H1 (cell line): ENCODE results near the gene CAMKMT. TPM values are rescaled to one million over a fixed set of nuclear protein-coding genes. Genes with fewer than 3 reads are reported as not detected.

ENCODE experiments used
- CTCF ChIA-PET: fragments of 300-600 bp; sonication (Branson Sonifier 250); formaldehyde crosslinking; loops from one replicate; lab custom pipeline; 2021; ENCODE audit not compliant: partially characterized antibody; lab: Charles Lee
- POLR2A ChIA-PET: fragments of 300-600 bp; sonication (Branson Sonifier 250); formaldehyde crosslinking; loops from one replicate; lab custom pipeline; 2021; ENCODE audit warnings: inconsistent platforms; ENCODE audit not compliant: partially characterized antibody; lab: Charles Lee
- DNase-seq, 2 experiments: peaks; one replicate each; pipeline versions ENCODE4 v3.0.0 to v3.0.0-alpha.2; 2010 to 2022; ENCODE audit warnings: low spot score in 2 of 2, low read depth in 1 of 2, mixed read lengths in 1 of 2
- FAIRE-seq: peaks from 2 replicates; lab custom pipeline; 2011; peaks lifted over from hg19 to GRCh38; lab: Jason Lieb, UNC
- H2AFZ ChIP-seq: 2 replicates; pipeline ENCODE4 v1.8.1; 2012; ENCODE audit warnings: low read length, inconsistent platforms
- H2AK5ac ChIP-seq: 2 replicates; pipeline ENCODE4 v1.6.1; 2013; ENCODE audit warnings: low read depth, low read length
- H2BK120ac ChIP-seq: replicated peaks from 2 replicates; pipeline ENCODE3; 2013; ENCODE audit warnings: low read depth, low read length, inconsistent platforms
- H2BK12ac ChIP-seq: 2 replicates; pipeline ENCODE4 v1.6.1; 2013; ENCODE audit warnings: low read depth, low read length
- H2BK15ac ChIP-seq: 2 replicates; pipeline ENCODE4 v1.6.1; 2013; ENCODE audit warnings: low read length
- H2BK20ac ChIP-seq: 2 replicates; pipeline ENCODE4 v1.6.1; 2013; ENCODE audit warnings: low read length
- H2BK5ac ChIP-seq: 2 replicates; pipeline ENCODE4 v1.6.1; 2013; ENCODE audit warnings: low read depth, low read length
- H3K14ac ChIP-seq: 2 replicates; pipeline ENCODE4 v1.6.1; 2013; ENCODE audit warnings: inconsistent platforms; ENCODE audit not compliant: insufficient read length
- H3K18ac ChIP-seq: 2 replicates; pipeline ENCODE4 v1.6.1; 2013; ENCODE audit warnings: low read length; ENCODE audit errors: extremely low read depth
- H3K23ac ChIP-seq: 2 replicates; pipeline ENCODE4 v1.6.1; 2013; ENCODE audit warnings: inconsistent platforms; ENCODE audit not compliant: insufficient read length
- H3K23me2 ChIP-seq: 2 replicates; pipeline ENCODE4 v1.6.1; 2013; ENCODE audit warnings: low read depth, low read length
- H3K27ac ChIP-seq: 2 replicates; pipeline ENCODE4 v1.6.1; 2011; ENCODE audit warnings: low read depth, low read length, inconsistent platforms
- H3K27me3 ChIP-seq, 4 experiments: replicated peaks in 1 of 4; 1 replicate in 1 of 4; 2 replicates in 3 of 4; pipeline versions ENCODE4 v1.6.1 to v1.8.1; 2011 to 2013; ENCODE audit warnings: low read length in 3 of 4, mild to moderate bottlenecking in 3 of 4, inconsistent platforms in 2 of 4, mixed read lengths in 2 of 4, moderate library complexity in 1 of 4; ENCODE audit not compliant: control insufficient read depth in 3 of 4, insufficient read depth in 3 of 4; ENCODE audit errors: extremely low read depth in 1 of 4
- H3K36me3 ChIP-seq, 4 experiments: 2 replicates each; pipeline versions ENCODE4 v1.6.1 to v1.8.1; 2011 to 2013; ENCODE audit warnings: mild to moderate bottlenecking in 4 of 4, low read length in 3 of 4, moderate library complexity in 2 of 4, control low read depth in 1 of 4, inconsistent platforms in 1 of 4; ENCODE audit not compliant: insufficient read depth in 4 of 4, control insufficient read depth in 2 of 4
- H3K4ac ChIP-seq: replicated peaks from 2 replicates; pipeline ENCODE3; 2013; ENCODE audit warnings: low read length, low read depth, mixed read lengths, inconsistent platforms; ENCODE audit not compliant: insufficient read length
- H3K4me1 ChIP-seq, 4 experiments: replicated peaks in 1 of 4; 1 replicate in 1 of 4; 2 replicates in 3 of 4; pipeline versions ENCODE4 v1.6.1 to v1.8.1; 2011 to 2013; ENCODE audit warnings: low read length in 3 of 4, inconsistent platforms in 2 of 4, mixed read lengths in 1 of 4; ENCODE audit not compliant: insufficient read depth in 4 of 4, control insufficient read depth in 3 of 4
- H3K4me2 ChIP-seq, 2 experiments: 2 replicates each; pipeline versions ENCODE4 v1.6.1 to v1.8.1; 2011 to 2013; ENCODE audit warnings: low read depth in 2 of 2, low read length in 2 of 2, control low read depth in 1 of 2, inconsistent platforms in 1 of 2, mild to moderate bottlenecking in 1 of 2; ENCODE audit not compliant: insufficient read depth in 1 of 2
- H3K4me3 ChIP-seq, 4 experiments: fragments of 200-600, 300-600 bp in 1 of 4; sonication (generic), shearing (Covaris generic), sonication (Bioruptor Twin) in 1 of 4; 2 replicates each; pipeline versions ENCODE4 v1.5.1 to v1.8.1; 2011 to 2016; ENCODE audit warnings: low read length in 4 of 4, low read depth in 3 of 4, control low read depth in 2 of 4, inconsistent platforms in 2 of 4, mild to moderate bottlenecking in 2 of 4, mixed read lengths in 1 of 4, moderate library complexity in 1 of 4; ENCODE audit not compliant: insufficient read depth in 2 of 4; ENCODE audit errors: extremely low read depth in 1 of 4
- H3K56ac ChIP-seq: replicated peaks from 2 replicates; pipeline ENCODE3; 2013; ENCODE audit warnings: low read depth, mild to moderate bottlenecking, mixed read lengths, low read length, inconsistent platforms; ENCODE audit not compliant: insufficient read length
- H3K79me1 ChIP-seq: 2 replicates; pipeline ENCODE4 v1.6.1; 2013; ENCODE audit warnings: low read depth, low read length, control low read depth
- H3K79me2 ChIP-seq, 2 experiments: 2 replicates each; pipeline versions ENCODE4 v1.6.1 to v1.8.1; 2012 to 2013; ENCODE audit warnings: low read length in 2 of 2, mild to moderate bottlenecking in 2 of 2, inconsistent platforms in 1 of 2; ENCODE audit not compliant: insufficient read depth in 2 of 2, control insufficient read depth in 1 of 2
- H3K9ac ChIP-seq, 4 experiments: replicated peaks in 1 of 4; 1 replicate in 1 of 4; 2 replicates in 3 of 4; pipeline versions ENCODE4 v1.6.1 to v1.8.1; 2011 to 2013; ENCODE audit warnings: low read depth in 3 of 4, low read length in 3 of 4, control low read depth in 2 of 4, mild to moderate bottlenecking in 2 of 4, moderate library complexity in 2 of 4, inconsistent platforms in 1 of 4; ENCODE audit errors: extremely low read depth in 1 of 4
- H3K9me3 ChIP-seq, 2 experiments: 2 replicates each; pipeline versions ENCODE4 v1.6.1 to v1.8.1; 2012 to 2013; ENCODE audit warnings: mild to moderate bottlenecking in 2 of 2, moderate library complexity in 2 of 2, control low read depth in 1 of 2, inconsistent platforms in 1 of 2, low read depth in 1 of 2, low read length in 1 of 2, mixed read lengths in 1 of 2; ENCODE audit not compliant: insufficient read depth in 2 of 2
- H4K20me1 ChIP-seq, 2 experiments: replicated peaks in 1 of 2; 2 replicates each; pipeline versions ENCODE3 to v1.8.1; 2011 to 2013; ENCODE audit warnings: inconsistent platforms in 2 of 2, low read length in 2 of 2, mild to moderate bottlenecking in 1 of 2; ENCODE audit not compliant: insufficient read depth in 2 of 2, control insufficient read depth in 1 of 2
- H4K5ac ChIP-seq: 2 replicates; pipeline ENCODE4 v1.6.1; 2013; ENCODE audit warnings: low read length, low read depth, mixed read lengths, inconsistent platforms; ENCODE audit not compliant: insufficient read length
- H4K8ac ChIP-seq: 2 replicates; pipeline ENCODE4 v1.8.0; 2013; ENCODE audit warnings: mild to moderate bottlenecking, moderate library complexity, low read length, inconsistent platforms; ENCODE audit not compliant: insufficient read depth; ENCODE audit errors: extremely low read depth
- H4K91ac ChIP-seq: replicated peaks from 2 replicates; pipeline ENCODE3; 2013; ENCODE audit warnings: low read length, mixed read lengths, inconsistent platforms; ENCODE audit not compliant: insufficient read length
- ATF3 ChIP-seq: IDR thresholded peaks from 2 replicates; pipeline ENCODE4 v1.6.1; 2011; ENCODE audit warnings: low read depth, mild to moderate bottlenecking, low read length; ENCODE audit not compliant: insufficient read depth
- CEBPB ChIP-seq: IDR thresholded peaks from 2 replicates; pipeline ENCODE4 v1.6.1; 2012; ENCODE audit warnings: low read depth, low read length
- CHD2 ChIP-seq: IDR thresholded peaks from 2 replicates; pipeline ENCODE4 v1.6.1; 2012; ENCODE audit warnings: low read length, improper control_type of control experiment
- CREB1 ChIP-seq: IDR thresholded peaks from 2 replicates; pipeline ENCODE4 v1.6.1; 2012; ENCODE audit warnings: inconsistent platforms
- MAFK ChIP-seq: IDR thresholded peaks from 2 replicates; pipeline ENCODE4 v1.6.1; 2012; ENCODE audit warnings: low read depth, mild to moderate bottlenecking, improper control_type of control experiment, low read length
- RBBP5 ChIP-seq: IDR thresholded peaks from 2 replicates; pipeline ENCODE4 v1.7.1; 2012; ENCODE audit warnings: low read depth, mild to moderate bottlenecking, inconsistent platforms, low read length, moderate library complexity, borderline replicate concordance
- RFX5 ChIP-seq: IDR thresholded peaks from 2 replicates; pipeline ENCODE4 v1.6.1; 2011; ENCODE audit warnings: low read depth, low read length, improper control_type of control experiment, borderline replicate concordance
- WGBS, 2 experiments: shearing (Covaris generic) in 1 of 2; methylation state at CpG; one replicate each; pipeline versions ENCODE4 v1.1.6 to v1.1.7; 2013 to 2015; ENCODE audit warnings: low lambda C conversion rate in 2 of 2, mixed read lengths in 2 of 2, inconsistent platforms in 1 of 2, low coverage in 1 of 2, missing lambda C conversion rate in 1 of 2; ENCODE audit not compliant: insufficient replicate concordance in 2 of 2, insufficient coverage in 1 of 2, insufficient read length in 1 of 2; ENCODE audit errors: extremely low coverage in 1 of 2, missing lambda C conversion rate in 1 of 2; 5-methylcytosine and 5-hydroxymethylcytosine counted together
- polyA plus RNA-seq, 7 experiments: library from polyadenylated mRNA; depleted of rRNA in 3 of 7; stranded (reverse) in 5 of 7; unstranded in 2 of 7; fragments of >200 nt in 5 of 7; fragments of 200-250 nt in 2 of 7; gene quantifications; 1 replicate in 5 of 7; 2 replicates in 1 of 7; 4 replicates in 1 of 7; pipeline versions ENCODE4 v1.2.1 to v1.2.3, GENCODE V29; 2011 to 2013; ENCODE audit warnings: missing spikeins in 2 of 7, mixed read lengths in 2 of 7
- total RNA-seq: library from RNA; stranded (reverse); fragmentation: NEBNext Ultra II Directional; extraction: Animal tissue kit (Norgen Biotek cat#: 25700); gene quantifications from 2 replicates; pipeline ENCODE4 v1.2.1, GENCODE V29; 2021
- TF ChIP-seq, protein P1 (sequence below): IDR thresholded peaks from 2 replicates; pipeline ENCODE4 v1.6.1; 2012; ENCODE audit warnings: inconsistent platforms

The CAMKMT gene
- total and polyA plus RNA-seq, 2 of the 8 experiments (the other 6 are each of a cell fraction or from before 2014, with no cell fraction given), result 14.7 to 22.4 TPM

DNA sequence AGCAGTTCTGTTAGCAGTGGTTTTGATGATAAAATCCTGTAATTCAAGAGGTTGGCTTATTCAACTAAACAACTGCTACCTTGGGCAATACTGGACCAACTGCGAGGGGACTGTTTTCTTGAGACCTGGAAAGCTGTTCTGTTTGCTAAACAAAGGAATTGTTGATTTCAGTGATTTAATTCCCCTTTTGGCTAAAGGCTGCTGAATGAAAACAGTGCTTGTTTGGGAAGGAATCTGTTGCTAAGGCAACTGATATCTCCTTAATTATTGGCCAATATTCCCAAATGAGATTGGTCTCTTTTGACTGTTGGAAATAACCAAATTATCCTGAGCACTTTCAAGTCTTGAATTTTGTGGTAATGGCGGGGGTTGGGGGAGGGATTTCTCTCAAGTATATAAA is 136.8 kb downstream of the CAMKMT start:
- no peak overlapping the region for H3K4me3 ChIP-seq
- no peak overlapping the region for H2AK5ac ChIP-seq
- POLR2A ChIA-PET, result interaction anchor here (1.1 kb wide), 1 partner anchor 17 kb away, joined by 3 read pairs; no protein-coding TSS in a partner anchor
- H2BK120ac ChIP-seq, result no peak overlapping the region
- no peak overlapping the region for H3K4ac ChIP-seq
- H3K27me3 ChIP-seq, result no peaks in the 10 kb centered on the region
- no peak overlapping the region for H3K14ac ChIP-seq
- CTCF ChIA-PET, result interaction anchor here (0.8 to 1.4 kb wide), 4 partner anchors 10 to 169 kb away, joined by 3 to 5 read pairs (median 3); no protein-coding TSS in a partner anchor
- no peak overlapping the region for H2BK12ac ChIP-seq
- no peak overlapping the region for H4K8ac ChIP-seq
- H3K9ac ChIP-seq, result no peak overlapping the region
- H3K9me3 ChIP-seq, result no peaks in the 10 kb centered on the region
- H3K79me2 ChIP-seq, result no peaks in the 10 kb centered on the region
- no peak overlapping the region for H4K91ac ChIP-seq
- no peaks in the 10 kb centered on the region for H3K36me3 ChIP-seq
- DNase-seq, result no peak
- H2AFZ ChIP-seq, result no peak overlapping the region
- H3K79me1 ChIP-seq, result no peaks in the 10 kb centered on the region
- peaks cover 0 to 7% (median 0%) of the 10 kb centered on the region in 4 experiments; a peak in 2 of 7 replicates for H3K4me1 ChIP-seq
- no peak overlapping the region for H2BK5ac ChIP-seq
- TF ChIP-seq CHD2, result no peak
- no peak for TF ChIP-seq MAFK
- TF ChIP-seq RBBP5, result no peak
- TF ChIP-seq RFX5, result no peak
- no peak for TF ChIP-seq CEBPB
- no peak for TF ChIP-seq CREB1
- TF ChIP-seq, protein P1, sequence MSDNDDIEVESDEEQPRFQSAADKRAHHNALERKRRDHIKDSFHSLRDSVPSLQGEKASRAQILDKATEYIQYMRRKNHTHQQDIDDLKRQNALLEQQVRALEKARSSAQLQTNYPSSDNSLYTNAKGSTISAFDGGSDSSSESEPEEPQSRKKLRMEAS, result no peak
- no peak for TF ChIP-seq ATF3
- TF ChIP-seq, all 59 proteins: peak for 0
- WGBS, 2 experiments, result 87% methylated on average over 2 of the region's 2 CpGs; no CpG with 5 or more reads in 1 of the 2 experiments
- H3K23ac ChIP-seq, result no peak overlapping the region
- no peak overlapping the region for H3K27ac ChIP-seq
- no peaks in the 10 kb centered on the region for H3K23me2 ChIP-seq
- no peaks in the 10 kb centered on the region for H4K20me1 ChIP-seq
- peak; percentile 32 for FAIRE-seq
- H3K4me2 ChIP-seq, result no peak overlapping the region
- no peak overlapping the region for H3K18ac ChIP-seq
- no peak overlapping the region for H4K5ac ChIP-seq
- no peak overlapping the region for H3K56ac ChIP-seq
- no peak overlapping the region for H2BK15ac ChIP-seq
- H2BK20ac ChIP-seq, result no peak overlapping the region
